A549 (cell line): Measurements from ENCODE around the gene SPHK1. TPM values are rescaled to one million over a fixed set of nuclear protein-coding genes. Genes with fewer than 3 reads are reported as not detected.

Source experiments
- ATAC-seq, 2 experiments: fragments of 200-7000 bp in 1 of 2; fragments of >200 bp in 1 of 2; cut with Nextera tagmentation in 1 of 2; cut with Tn5 transposase in 1 of 2; 3 replicates each; pipeline versions ENCODE4 v1.8.0 to v1.9.1; 2018 to 2020; ENCODE audit warnings: mild to moderate bottlenecking in 1 of 2, moderate library complexity in 1 of 2
- CTCF ChIA-PET: fragments of 300-600 bp; sonication (Branson Sonifier 250); formaldehyde crosslinking; extraction: SDS; loops from one replicate; lab custom pipeline; 2021; ENCODE audit warnings: antibody characterized with exemption, inconsistent platforms; lab: Yijun Ruan, JAX
- POLR2A ChIA-PET: fragments of 350-600 bp; formaldehyde crosslinking; extraction: SDS; loops from one replicate; lab custom pipeline; 2021; ENCODE audit warnings: antibody characterized with exemption, inconsistent platforms; lab: Yijun Ruan, JAX
- DNase-seq, 2 experiments: peaks; one replicate each; pipeline versions ENCODE4 v3.0.0 to v3.0.0-alpha.2; 2011 to 2016; ENCODE audit warnings: low read depth in 1 of 2, low spot score in 1 of 2
- FAIRE-seq: peaks from 2 replicates; lab custom pipeline; 2011; peaks lifted over from hg19 to GRCh38; lab: Jason Lieb, UNC
- H3K27ac ChIP-seq, 2 experiments: fragments of >200 bp; sonication (Bioruptor Twin); formaldehyde crosslinking; 3 replicates each; pipeline ENCODE4 v1.5.1; 2016 to 2017
- H3K4me1 ChIP-seq: fragments of >200 bp; sonication (Bioruptor Twin); formaldehyde crosslinking; 3 replicates; pipeline ENCODE4 v1.6.1; 2016
- H3K4me2 ChIP-seq: fragments of >200 bp; sonication (Bioruptor Twin); formaldehyde crosslinking; 3 replicates; pipeline ENCODE4 v1.6.1; 2016
- H3K4me3 ChIP-seq: fragments of >200 bp; sonication (Bioruptor Twin); formaldehyde crosslinking; 3 replicates; pipeline ENCODE4 v1.5.1; 2016
- H3K9me3 ChIP-seq: fragments of >200 bp; sonication (Bioruptor Twin); formaldehyde crosslinking; 3 replicates; pipeline ENCODE4 v1.6.1; 2016
- CBX2 ChIP-seq: fragments of 200-600 bp; sonication (generic); IDR thresholded peaks from 2 replicates; pipeline ENCODE4 v1.6.1; 2016; ENCODE audit warnings: low read depth, mild to moderate bottlenecking, borderline replicate concordance
- CEBPB ChIP-seq, 2 experiments: fragments of >200 bp in 1 of 2; sonication (Bioruptor Twin) in 1 of 2; formaldehyde crosslinking in 1 of 2; IDR thresholded peaks; 2 replicates each; pipeline ENCODE4 v1.6.1; 2012 to 2016
- EHF ChIP-seq: fragments of 250-450 bp; sonication (Bioruptor Pico); IDR thresholded peaks from 2 replicates; pipeline ENCODE4 v1.5.0; 2020; ENCODE audit warnings: mild to moderate bottlenecking
- FOXS1 ChIP-seq: fragments of 250-450 bp; sonication (Bioruptor Pico); IDR thresholded peaks from 2 replicates; pipeline ENCODE4 v1.5.0; 2020; ENCODE audit warnings: mild to moderate bottlenecking, moderate library complexity
- HOXB5 ChIP-seq: fragments of 250-450 bp; sonication (Bioruptor Pico); IDR thresholded peaks from 2 replicates; pipeline ENCODE4 v1.5.0; 2020; ENCODE audit warnings: mild to moderate bottlenecking, moderate library complexity
- KDM1A ChIP-seq: fragments of 200-600 bp; sonication (generic); IDR thresholded peaks from 2 replicates; pipeline ENCODE4 v1.6.1; 2016; ENCODE audit warnings: low read depth, mild to moderate bottlenecking
- KDM5A ChIP-seq: fragments of 200-600 bp; sonication (generic); IDR thresholded peaks from 2 replicates; pipeline ENCODE4 v1.6.1; 2016; ENCODE audit warnings: antibody characterized with exemption, mild to moderate bottlenecking
- MAFK ChIP-seq: fragments of 450-650 bp; IDR thresholded peaks from 2 replicates; pipeline ENCODE4 v1.6.1; 2014; ENCODE audit not compliant: partially characterized antibody
- MYC ChIP-seq: IDR thresholded peaks from 2 replicates; pipeline ENCODE4 v1.6.1; 2012; ENCODE audit warnings: mild to moderate bottlenecking, inconsistent platforms, low read length, improper control_type of control experiment, borderline replicate concordance
- NFE2L2 ChIP-seq: fragments of 150-350 bp; conservative IDR thresholded peaks from 2 replicates; pipeline ENCODE4 v1.6.1; 2014; ENCODE audit warnings: low read length
- NR3C1 ChIP-seq: fragments of >200 bp; sonication (Bioruptor Twin); formaldehyde crosslinking; IDR thresholded peaks from 3 replicates; pipeline ENCODE4 v1.6.1; 2017
- POLR2A ChIP-seq: IDR thresholded peaks from 2 replicates; pipeline ENCODE4 v1.6.1; 2012; ENCODE audit warnings: mild to moderate bottlenecking, low read length
- POLR2AphosphoS2 ChIP-seq: conservative IDR thresholded peaks from 2 replicates; pipeline ENCODE4 v1.6.1; 2012; ENCODE audit warnings: low read length, improper control_type of control experiment, inconsistent platforms
- RAD21 ChIP-seq, 2 experiments: fragments of >200 bp in 1 of 2; sonication (Bioruptor Twin) in 1 of 2; formaldehyde crosslinking in 1 of 2; IDR thresholded peaks in 1 of 2; conservative IDR thresholded peaks in 1 of 2; 2 replicates in 1 of 2; 3 replicates in 1 of 2; pipeline ENCODE4 v1.6.1; 2012 to 2018; ENCODE audit warnings: inconsistent platforms in 1 of 2
- RNF2 ChIP-seq: fragments of 200-600 bp; sonication (generic); IDR thresholded peaks from 2 replicates; pipeline ENCODE4 v1.6.1; 2016; ENCODE audit warnings: low read depth, mild to moderate bottlenecking, antibody characterized with exemption, moderate library complexity, borderline replicate concordance
- SMC3 ChIP-seq: fragments of >200 bp; sonication (Bioruptor Twin); formaldehyde crosslinking; IDR thresholded peaks from 3 replicates; pipeline ENCODE4 v1.6.1; 2018; ENCODE audit warnings: inconsistent platforms
- SREBF2 ChIP-seq: fragments of 450-650 bp; IDR thresholded peaks from 2 replicates; pipeline ENCODE4 v1.6.1; 2014; ENCODE audit warnings: mild to moderate bottlenecking, moderate library complexity
- TFCP2L1 ChIP-seq: fragments of 250-450 bp; sonication (Bioruptor Pico); IDR thresholded peaks from 2 replicates; pipeline ENCODE4 v1.5.0; 2021; ENCODE audit warnings: mild to moderate bottlenecking
- TP53 ChIP-seq: fragments of 250-450 bp; sonication (Bioruptor Pico); IDR thresholded peaks from 2 replicates; pipeline ENCODE4 v1.5.0; 2021; ENCODE audit warnings: mild to moderate bottlenecking, moderate library complexity
- ZC3H11A ChIP-seq: fragments of 450-650 bp; IDR thresholded peaks from 2 replicates; pipeline ENCODE4 v1.6.1; 2014; ENCODE audit warnings: antibody characterized with exemption, mild to moderate bottlenecking
- whole genome bisulfite sequencing: methylation state at CpG from one replicate; pipeline ENCODE4 v1.1.6; 2017; ENCODE audit errors: missing lambda C conversion rate; 5-methylcytosine and 5-hydroxymethylcytosine counted together
- polyA plus RNA-seq, 4 experiments: library from polyadenylated mRNA; depleted of rRNA in 3 of 4; stranded (reverse); fragments of >200 nt; fragmentation: RNase III in 1 of 4; extraction: RNeasy Plus Mini Kit Qiagen cat#74134 plus additional on column Dnase treatment in 1 of 4; gene quantifications; 2 replicates in 3 of 4; 3 replicates in 1 of 4; pipeline ENCODE4 v1.2.3, GENCODE V29; 2011 to 2017
- TF ChIP-seq, protein P1 (sequence below): IDR thresholded peaks from 2 replicates; pipeline ENCODE4 v1.6.1; 2012
- TF ChIP-seq, protein P2 (sequence below): fragments of 200-600 bp; sonication (generic); IDR thresholded peaks from 2 replicates; pipeline ENCODE4 v1.6.1; 2016; ENCODE audit warnings: antibody characterized with exemption, mild to moderate bottlenecking, moderate library complexity
- TF ChIP-seq, protein P3 (sequence below): fragments of 250-450 bp; sonication (Bioruptor Pico); IDR thresholded peaks from 2 replicates; pipeline ENCODE4 v1.5.0; 2020; ENCODE audit warnings: low read depth, mild to moderate bottlenecking, moderate library complexity
- TF ChIP-seq, protein P4 (sequence below): fragments of >200 bp; sonication (Bioruptor Twin); formaldehyde crosslinking; IDR thresholded peaks from 3 replicates; pipeline ENCODE4 v1.5.1; 2016
- TF ChIP-seq, protein P5 (sequence below): IDR thresholded peaks from 2 replicates; pipeline ENCODE4 v1.6.1; 2012

The SPHK1 gene
- polyA plus RNA-seq, 2 of the 4 experiments (the other 2 are of a cell fraction) = 4.6 to 14.9 TPM

DNA sequence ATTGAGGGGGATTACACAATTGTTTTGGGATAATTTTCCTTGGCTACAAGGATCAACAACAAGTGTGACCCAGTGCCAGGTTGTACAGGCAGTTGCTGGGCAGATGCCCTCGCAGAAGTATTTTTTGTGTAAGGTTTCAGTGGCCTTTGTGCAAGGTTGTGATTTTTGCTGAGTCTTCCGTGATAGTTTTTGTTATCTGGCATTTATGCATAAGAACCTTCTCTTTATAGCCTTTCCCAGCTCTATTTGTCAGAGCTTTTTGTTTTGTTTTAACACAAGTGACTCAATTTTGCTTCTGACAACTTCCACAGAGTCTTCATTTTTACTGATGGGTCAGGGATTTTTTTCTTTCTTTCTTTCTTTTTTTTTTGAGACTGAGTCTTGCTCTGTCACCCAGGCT is 23.9 kb upstream of the SPHK1 start:
- WGBS = 85% methylated on average over 2 of the region's 2 CpGs
- TF ChIP-seq MAFK (peak; percentile 21), POLR2A (no peak)
- TF ChIP-seq, all 56 proteins: peak for 1
- H3K4me2 ChIP-seq = no peak overlapping the region
- H3K27ac ChIP-seq = no peak overlapping the region
- ATAC-seq = no peak
- POLR2A ChIA-PET = no interaction called here
- H3K4me3 ChIP-seq = no peak overlapping the region
- no peak for FAIRE-seq
- H3K9me3 ChIP-seq = no peaks in the 10 kb centered on the region
- no peaks in the 10 kb centered on the region for H3K4me1 ChIP-seq
- DNase-seq = no peak
- CTCF ChIA-PET = interaction anchor here (1.0 to 29.4 kb wide), 3 partner anchors 10 to 43 kb away, joined by 3 to 899 read pairs (median 16); partner anchors contain the start of gene SPHK1

DNA sequence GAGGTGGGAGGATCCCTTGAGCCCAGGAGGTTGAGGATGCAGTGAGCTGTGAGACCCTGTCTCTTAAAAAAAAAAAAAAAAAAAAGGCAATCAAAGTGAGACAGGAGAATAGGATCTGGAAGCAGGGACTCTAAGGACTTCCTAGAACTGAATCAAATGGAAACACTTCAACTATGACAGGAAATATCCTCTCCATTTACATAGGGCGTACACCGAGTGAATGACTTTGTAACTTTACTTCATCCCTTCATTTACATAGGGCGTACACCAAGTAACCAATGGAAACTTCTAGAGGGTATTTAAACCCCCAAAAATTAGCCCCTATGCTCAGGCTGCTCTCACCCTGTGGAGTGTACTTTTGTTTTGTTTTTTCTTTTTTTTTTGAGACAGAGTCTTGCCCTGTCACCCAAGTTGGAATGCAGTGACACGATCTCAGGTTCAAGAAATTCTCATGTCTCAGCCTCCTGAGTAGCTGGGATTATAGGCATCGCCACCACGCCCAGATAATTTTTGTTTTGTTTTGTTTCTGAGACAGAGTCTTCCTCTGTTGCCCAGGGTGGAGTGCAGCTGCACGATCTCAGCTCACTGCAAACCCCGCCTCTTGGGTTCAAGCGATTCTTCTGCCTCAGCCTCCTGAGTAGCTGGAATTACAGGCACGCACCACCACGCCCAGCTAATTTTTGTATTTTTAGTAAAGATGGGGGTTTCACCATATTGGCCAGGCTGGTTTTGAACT is 21.1 kb upstream of the SPHK1 start:
- no peak overlapping the region for H3K4me3 ChIP-seq
- no peak for ATAC-seq
- TF ChIP-seq, protein P1, sequence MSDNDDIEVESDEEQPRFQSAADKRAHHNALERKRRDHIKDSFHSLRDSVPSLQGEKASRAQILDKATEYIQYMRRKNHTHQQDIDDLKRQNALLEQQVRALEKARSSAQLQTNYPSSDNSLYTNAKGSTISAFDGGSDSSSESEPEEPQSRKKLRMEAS = no peak
- TF ChIP-seq SMC3 (no peak), HOXB5 (CRISPR knock-in tag) (no peak), EHF (no peak), KDM1A (no peak), TP53 (no peak), FOXS1 (CRISPR knock-in tag) (no peak), SREBF2 (no peak)
- TF ChIP-seq, protein P2, sequence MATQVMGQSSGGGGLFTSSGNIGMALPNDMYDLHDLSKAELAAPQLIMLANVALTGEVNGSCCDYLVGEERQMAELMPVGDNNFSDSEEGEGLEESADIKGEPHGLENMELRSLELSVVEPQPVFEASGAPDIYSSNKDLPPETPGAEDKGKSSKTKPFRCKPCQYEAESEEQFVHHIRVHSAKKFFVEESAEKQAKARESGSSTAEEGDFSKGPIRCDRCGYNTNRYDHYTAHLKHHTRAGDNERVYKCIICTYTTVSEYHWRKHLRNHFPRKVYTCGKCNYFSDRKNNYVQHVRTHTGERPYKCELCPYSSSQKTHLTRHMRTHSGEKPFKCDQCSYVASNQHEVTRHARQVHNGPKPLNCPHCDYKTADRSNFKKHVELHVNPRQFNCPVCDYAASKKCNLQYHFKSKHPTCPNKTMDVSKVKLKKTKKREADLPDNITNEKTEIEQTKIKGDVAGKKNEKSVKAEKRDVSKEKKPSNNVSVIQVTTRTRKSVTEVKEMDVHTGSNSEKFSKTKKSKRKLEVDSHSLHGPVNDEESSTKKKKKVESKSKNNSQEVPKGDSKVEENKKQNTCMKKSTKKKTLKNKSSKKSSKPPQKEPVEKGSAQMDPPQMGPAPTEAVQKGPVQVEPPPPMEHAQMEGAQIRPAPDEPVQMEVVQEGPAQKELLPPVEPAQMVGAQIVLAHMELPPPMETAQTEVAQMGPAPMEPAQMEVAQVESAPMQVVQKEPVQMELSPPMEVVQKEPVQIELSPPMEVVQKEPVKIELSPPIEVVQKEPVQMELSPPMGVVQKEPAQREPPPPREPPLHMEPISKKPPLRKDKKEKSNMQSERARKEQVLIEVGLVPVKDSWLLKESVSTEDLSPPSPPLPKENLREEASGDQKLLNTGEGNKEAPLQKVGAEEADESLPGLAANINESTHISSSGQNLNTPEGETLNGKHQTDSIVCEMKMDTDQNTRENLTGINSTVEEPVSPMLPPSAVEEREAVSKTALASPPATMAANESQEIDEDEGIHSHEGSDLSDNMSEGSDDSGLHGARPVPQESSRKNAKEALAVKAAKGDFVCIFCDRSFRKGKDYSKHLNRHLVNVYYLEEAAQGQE = no peak
- CTCF ChIA-PET = interaction anchor here (0.6 to 29.4 kb wide), 8 partner anchors 7 to 148 kb away, joined by 3 to 899 read pairs (median 9); partner anchors contain the start of genes PRPSAP1 and SPHK1
- H3K9me3 ChIP-seq = no peaks in the 10 kb centered on the region
- no peak for DNase-seq
- no peak for FAIRE-seq
- H3K27ac ChIP-seq = no peak overlapping the region
- POLR2A ChIA-PET = interaction anchor here (1.5 kb wide), 1 partner anchor 10 kb away, joined by 6 read pairs; the partner anchor contains the start of gene PRPSAP1
- H3K4me2 ChIP-seq = no peak overlapping the region
- H3K4me1 ChIP-seq = no peaks in the 10 kb centered on the region
- WGBS = 85% methylated on average over 11 of the region's 11 CpGs

DNA sequence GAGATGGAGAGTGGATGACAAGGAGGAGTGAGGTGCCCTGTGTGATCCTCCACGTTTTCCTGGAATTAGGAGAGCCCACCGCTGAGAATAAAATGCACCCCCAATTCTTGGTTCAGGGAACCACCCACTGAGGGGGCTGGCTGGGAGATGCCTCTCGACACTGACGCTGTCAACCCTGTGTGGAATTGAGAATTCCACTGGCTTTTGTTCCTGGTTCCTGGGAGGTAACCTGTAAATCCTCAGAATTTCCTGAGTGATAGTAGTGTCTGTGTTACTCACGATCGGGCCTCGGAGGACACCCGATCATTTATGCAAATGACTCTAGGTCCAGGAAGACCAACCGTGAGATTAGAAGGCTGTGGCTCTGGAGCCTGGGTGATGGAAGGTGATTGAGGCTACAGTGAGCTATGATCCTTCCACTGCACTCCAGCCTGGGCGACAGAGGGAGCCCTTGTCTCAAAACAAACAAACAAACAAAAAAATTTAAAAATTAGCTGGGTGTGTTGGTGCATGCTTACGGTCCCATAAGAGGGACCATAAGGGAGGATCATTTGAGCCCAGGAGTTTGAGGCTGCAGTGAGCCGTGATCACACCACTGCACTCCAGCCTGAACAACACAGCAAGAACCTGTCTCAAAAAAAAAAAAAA is 19.0 kb upstream of the SPHK1 start:
- H3K4me2 ChIP-seq = no peak overlapping the region
- ChIA-PET CTCF (interaction anchor here (0.7 to 29.4 kb wide), 14 partner anchors 7 to 352 kb away, joined by 3 to 899 read pairs (median 5); partner anchors contain the start of genes PRPSAP1 and SPHK1), POLR2A (interaction anchor here (1.0 to 1.4 kb wide), 2 partner anchors 12 to 20 kb away, joined by 3 to 4 read pairs; partner anchors contain the start of gene PRPSAP1)
- 32% methylated on average over 12 of the region's 12 CpGs for WGBS
- H3K4me1 ChIP-seq = no peaks in the 10 kb centered on the region
- H3K9me3 ChIP-seq = no peaks in the 10 kb centered on the region
- DNase-seq = no peak
- FAIRE-seq = no peak
- no peak overlapping the region for H3K4me3 ChIP-seq
- no peak overlapping the region for H3K27ac ChIP-seq
- peak; percentile 48 to 79; a peak in 3 of 6 replicates for ATAC-seq
- TF ChIP-seq CBX2 (no peak), MYC (no peak), CEBPB (IDR thresholded peaks at IDR 0.05) (no peak), SMC3 (peak; percentile 34; the same call in 2 of the 3 replicates), FOXS1 (CRISPR knock-in tag) (no peak), RAD21 (conservative IDR thresholded peaks at IDR 0.05 in 1 of 2, IDR thresholded peaks at IDR 0.05 in 1 of 2) (peak in 1 of 2 experiments; percentile 58; a peak in 2 of 5 replicates), ZC3H11A (no peak), RNF2 (no peak), NR3C1 (no peak), NFE2L2 (no peak), TFCP2L1 (CRISPR knock-in tag) (no peak), KDM5A (no peak), POLR2AphosphoS2 (no peak)
- TF ChIP-seq, protein P3, sequence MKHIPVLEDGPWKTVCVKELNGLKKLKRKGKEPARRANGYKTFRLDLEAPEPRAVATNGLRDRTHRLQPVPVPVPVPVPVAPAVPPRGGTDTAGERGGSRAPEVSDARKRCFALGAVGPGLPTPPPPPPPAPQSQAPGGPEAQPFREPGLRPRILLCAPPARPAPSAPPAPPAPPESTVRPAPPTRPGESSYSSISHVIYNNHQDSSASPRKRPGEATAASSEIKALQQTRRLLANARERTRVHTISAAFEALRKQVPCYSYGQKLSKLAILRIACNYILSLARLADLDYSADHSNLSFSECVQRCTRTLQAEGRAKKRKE (CRISPR knock-in tag) = no peak
- TF ChIP-seq, protein P4, sequence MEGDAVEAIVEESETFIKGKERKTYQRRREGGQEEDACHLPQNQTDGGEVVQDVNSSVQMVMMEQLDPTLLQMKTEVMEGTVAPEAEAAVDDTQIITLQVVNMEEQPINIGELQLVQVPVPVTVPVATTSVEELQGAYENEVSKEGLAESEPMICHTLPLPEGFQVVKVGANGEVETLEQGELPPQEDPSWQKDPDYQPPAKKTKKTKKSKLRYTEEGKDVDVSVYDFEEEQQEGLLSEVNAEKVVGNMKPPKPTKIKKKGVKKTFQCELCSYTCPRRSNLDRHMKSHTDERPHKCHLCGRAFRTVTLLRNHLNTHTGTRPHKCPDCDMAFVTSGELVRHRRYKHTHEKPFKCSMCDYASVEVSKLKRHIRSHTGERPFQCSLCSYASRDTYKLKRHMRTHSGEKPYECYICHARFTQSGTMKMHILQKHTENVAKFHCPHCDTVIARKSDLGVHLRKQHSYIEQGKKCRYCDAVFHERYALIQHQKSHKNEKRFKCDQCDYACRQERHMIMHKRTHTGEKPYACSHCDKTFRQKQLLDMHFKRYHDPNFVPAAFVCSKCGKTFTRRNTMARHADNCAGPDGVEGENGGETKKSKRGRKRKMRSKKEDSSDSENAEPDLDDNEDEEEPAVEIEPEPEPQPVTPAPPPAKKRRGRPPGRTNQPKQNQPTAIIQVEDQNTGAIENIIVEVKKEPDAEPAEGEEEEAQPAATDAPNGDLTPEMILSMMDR = peak; percentile 58
- TF ChIP-seq, protein P5, sequence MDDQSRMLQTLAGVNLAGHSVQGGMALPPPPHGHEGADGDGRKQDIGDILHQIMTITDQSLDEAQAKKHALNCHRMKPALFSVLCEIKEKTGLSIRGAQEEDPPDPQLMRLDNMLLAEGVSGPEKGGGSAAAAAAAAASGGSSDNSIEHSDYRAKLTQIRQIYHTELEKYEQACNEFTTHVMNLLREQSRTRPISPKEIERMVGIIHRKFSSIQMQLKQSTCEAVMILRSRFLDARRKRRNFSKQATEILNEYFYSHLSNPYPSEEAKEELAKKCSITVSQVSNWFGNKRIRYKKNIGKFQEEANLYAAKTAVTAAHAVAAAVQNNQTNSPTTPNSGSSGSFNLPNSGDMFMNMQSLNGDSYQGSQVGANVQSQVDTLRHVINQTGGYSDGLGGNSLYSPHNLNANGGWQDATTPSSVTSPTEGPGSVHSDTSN = no peak
